Omental fat pad (tissue), 4 donors: Measurements from ENCODE around the gene CYP3A4. TPM values are rescaled to one million over a fixed set of nuclear protein-coding genes. Genes with fewer than 3 reads are reported as not detected.
A peak's percentile ranks its signal among the peaks of the same experiment; 100 is the strongest.
"Not testable (repeated sequence)": the region's sequence is repeated elsewhere in the genome, so short reads cannot be mapped to it uniquely, and the experiment has no call there.

Source experiments
- ATAC-seq: fragments of 150-250 bp; one replicate; pipeline ENCODE4 v1.9.1; 2016; ENCODE audit warnings: mild to moderate bottlenecking, moderate library complexity; ENCODE audit not compliant: low FRiP score
- DNase-seq: peaks from one replicate; pipeline ENCODE4 v3.0.0-alpha.2; 2019; ENCODE audit warnings: low spot score
- CTCF ChIP-seq, 3 donors: fragments of 450-650 bp; IDR thresholded peaks; one replicate each; pipeline ENCODE4 v1.5.1; 2016 to 2017; ENCODE audit warnings: antibody characterized with exemption in 3 of 3, mild to moderate bottlenecking in 3 of 3, moderate library complexity in 2 of 3
- total RNA-seq, 4 donors: library from RNA; depleted of rRNA; stranded (reverse); fragments of >200 nt; gene quantifications; one replicate each; pipeline ENCODE4 v1.1.0, GENCODE V29; 2016

The CYP3A4 gene
- total RNA-seq, 4 donors from 2014 or later, result 0.60 to 1.8 TPM; not detected in 2

GRCh38 chr7:99748846-99749579 lies 35.0 kb downstream of the CYP3A4 start:
- no peak for TF ChIP-seq CTCF (IDR thresholded peaks at IDR 0.05)
- DNase-seq (no peak), ATAC-seq (no peak)

DNA sequence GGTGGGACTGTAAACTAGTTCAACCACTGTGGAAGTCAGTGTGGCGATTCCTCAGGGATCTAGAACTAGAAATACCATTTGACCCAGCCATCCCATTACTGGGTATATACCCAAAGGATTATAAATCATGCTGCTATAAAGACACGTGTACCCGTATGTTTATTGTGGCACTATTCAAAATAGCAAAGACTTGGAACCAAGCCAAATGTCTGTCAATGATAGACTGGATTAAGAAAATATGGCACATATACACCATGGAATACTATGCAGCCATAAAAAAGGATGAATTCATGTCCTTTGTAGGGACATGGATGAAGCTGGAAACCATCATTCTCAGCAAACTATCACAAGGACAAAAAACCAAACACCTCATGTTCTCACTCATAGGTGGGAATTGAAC lies 37.1 kb downstream of the CYP3A4 start:
- not testable (repeated sequence) for DNase-seq, ATAC-seq

- not testable (repeated sequence) for ATAC-seq, DNase-seq
Observed at GRCh38 chr7:99745395-99745794, 38.6 kb downstream of the CYP3A4 start.

DNA sequence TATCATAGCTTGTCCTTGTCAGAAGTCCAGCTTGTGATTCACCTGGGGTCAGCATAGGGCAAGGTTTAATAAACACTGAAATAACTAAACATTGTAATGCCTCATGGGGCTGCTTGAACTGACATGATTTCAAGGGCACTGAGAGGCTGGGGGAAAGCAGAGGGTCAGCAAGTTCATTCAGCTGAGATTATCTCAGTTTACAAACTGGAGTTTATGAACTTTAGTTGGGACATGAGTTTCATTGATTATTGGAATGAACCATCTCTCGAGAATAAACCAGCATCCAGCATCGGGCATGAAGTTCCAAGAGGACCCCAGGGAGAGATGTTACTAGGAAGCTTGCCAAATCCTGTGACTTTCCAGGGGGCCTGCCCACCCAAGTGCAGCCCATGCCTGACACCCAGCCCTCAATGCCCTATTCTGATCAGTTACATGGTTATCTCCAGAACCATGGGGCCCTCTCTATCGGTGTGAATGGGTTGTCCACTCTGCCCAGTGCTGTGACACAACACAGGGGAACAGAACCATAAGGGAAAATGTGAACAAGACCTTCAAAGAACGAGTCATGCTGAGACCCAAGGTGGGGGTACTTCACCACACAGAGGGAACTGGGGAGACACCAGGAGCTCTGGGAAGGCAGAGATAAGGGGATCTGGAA lies 41.1 kb downstream of the CYP3A4 start:
- no peak for ATAC-seq
- TF ChIP-seq CTCF (IDR thresholded peaks at IDR 0.05), result no peak
- DNase-seq, result no peak

- no peak for TF ChIP-seq CTCF (IDR thresholded peaks at IDR 0.05)
- no peak for ATAC-seq
Observed at GRCh38 chr7:99741441-99741795, 42.6 kb downstream of the CYP3A4 start.

DNA sequence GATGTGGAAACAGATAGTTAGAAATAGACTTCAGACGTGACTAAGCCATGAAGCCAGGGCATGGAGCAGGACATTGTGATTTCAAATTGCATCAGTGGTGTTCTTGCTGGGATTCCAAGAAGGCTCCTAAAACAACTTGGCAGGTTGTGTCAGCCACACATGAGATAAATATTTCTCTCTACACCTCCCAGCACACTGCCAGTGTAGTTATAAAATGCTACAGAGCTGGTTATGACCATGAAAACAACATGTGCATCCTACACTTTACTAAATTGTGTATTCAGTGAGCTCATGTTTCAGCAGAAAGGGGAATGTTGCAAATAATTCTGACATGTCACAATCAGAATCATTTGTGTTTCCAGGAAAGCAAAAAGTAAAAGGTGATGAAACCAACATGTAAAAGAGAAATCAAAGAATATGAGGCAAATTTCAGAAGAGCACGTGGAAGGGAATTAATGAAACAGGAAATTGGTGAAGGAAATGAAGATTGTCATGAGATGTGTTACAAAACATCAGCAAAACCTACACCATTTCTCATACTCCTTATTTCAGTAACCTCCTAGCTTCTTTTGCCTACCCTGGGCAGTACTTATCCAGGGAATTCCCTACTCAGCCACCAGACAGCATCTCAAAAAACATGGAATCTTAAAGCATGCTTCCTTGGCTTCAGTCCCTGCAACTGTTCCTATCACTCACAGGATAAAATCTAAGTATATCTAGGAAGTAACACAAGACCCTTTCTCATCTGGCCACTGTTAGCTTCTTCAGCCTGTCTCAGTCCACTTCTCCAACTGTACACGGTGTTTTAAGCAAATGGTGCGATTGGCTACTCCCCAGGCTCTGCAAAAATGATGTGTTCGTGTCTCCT lies 43.2 kb downstream of the CYP3A4 start:
- no peak for TF ChIP-seq CTCF (IDR thresholded peaks at IDR 0.05)
- ATAC-seq (peak; percentile 90), DNase-seq (no peak)

More at GRCh38 chr7:99741441-99741795, 42.6 kb downstream of the CYP3A4 start:
- DNase-seq, result no peak

GRCh38 chr7:99739699-99740572 lies 44.0 kb downstream of the CYP3A4 start:
- no peak for ATAC-seq
- no peak for TF ChIP-seq CTCF (IDR thresholded peaks at IDR 0.05)
- DNase-seq, result no peak
